Kidney tubule cell (primary cell): ENCODE data around the gene ANKRD60.

Source experiments
- DNase-seq: peaks from one replicate; pipeline ENCODE4 v3.0.0-alpha.2; 2018; ENCODE audit warnings: low spot score

Gene ANKRD60

GRCh38 chr20:58194175-58194791 is 34.2 kb downstream of the ANKRD60 start:
- DNase-seq = no peak

GRCh38 chr20:58192567-58192966 is 35.9 kb downstream of the ANKRD60 start:
- DNase-seq = no peak

- no peak for DNase-seq
Measured at GRCh38 chr20:58192065-58192464, 36.4 kb downstream of the ANKRD60 start.

- no peak for DNase-seq
Measured at GRCh38 chr20:58188527-58188926, 39.9 kb downstream of the ANKRD60 start.

GRCh38 chr20:58184984-58185383 is 43.5 kb downstream of the ANKRD60 start:
- DNase-seq = no peak

GRCh38 chr20:58184063-58184462 is 44.4 kb downstream of the ANKRD60 start:
- DNase-seq = no peak

GRCh38 chr20:58182521-58183140 is 45.8 kb downstream of the ANKRD60 start:
- no peak for DNase-seq

- DNase-seq = peak; percentile 45
Measured at GRCh38 chr20:58179432-58180099, 48.9 kb downstream of the ANKRD60 start.

GRCh38 chr20:58179083-58179431 is 49.4 kb downstream of the ANKRD60 start:
- no peak for DNase-seq

GRCh38 chr20:58177799-58178198 is 50.7 kb downstream of the ANKRD60 start:
- DNase-seq = no peak

- DNase-seq = no peak
Measured at GRCh38 chr20:58175836-58176235, 52.6 kb downstream of the ANKRD60 start.

GRCh38 chr20:58175425-58175824 is 53.0 kb downstream of the ANKRD60 start:
- no peak for DNase-seq

- DNase-seq = no peak
Measured at GRCh38 chr20:58174708-58175280, 53.7 kb downstream of the ANKRD60 start.

- DNase-seq = no peak
Measured at GRCh38 chr20:58173930-58174707, 54.3 kb downstream of the ANKRD60 start.

- DNase-seq = no peak
Measured at GRCh38 chr20:58173091-58173490, 55.4 kb downstream of the ANKRD60 start.

GRCh38 chr20:58171796-58172425 is 56.5 kb downstream of the ANKRD60 start:
- DNase-seq = no peak

- DNase-seq = no peak
Measured at GRCh38 chr20:58169450-58169849, 59.0 kb downstream of the ANKRD60 start.

GRCh38 chr20:58168843-58169242 is 59.6 kb downstream of the ANKRD60 start:
- no peak for DNase-seq

GRCh38 chr20:58167759-58168158 is 60.7 kb downstream of the ANKRD60 start:
- DNase-seq = no peak
